ENCODE data around the gene THSD7B.
"Not testable (repeated sequence)": the region's sequence is repeated elsewhere in the genome, so short reads cannot be mapped to it uniquely, and the experiment has no call there.

The THSD7B gene

GRCh38 chr2:137570484-137570883, 805.1 kb downstream of the THSD7B start:
- no peak for DNase-seq (ENCODE audit: low read depth, low spot score)
- POLR2A ChIA-PET, result no interaction called here
- TF ChIP-seq CTCF (IDR thresholded peaks at IDR 0.05; ENCODE audit: insufficient read depth, low read length, missing control alignments), result no peak
- CTCF ChIA-PET, result no interaction called here
- H3K4me3 ChIP-seq (ENCODE audit: low read depth, low read length), result no peak overlapping the region

- POLR2A ChIA-PET; DNase-seq (ENCODE audit: low read depth, low spot score); H3K4me3 ChIP-seq (ENCODE audit: low read depth, low read length); CTCF ChIA-PET: not testable (repeated sequence)
Observed at GRCh38 chr2:137587834-137588233, 822.5 kb downstream of the THSD7B start.

GRCh38 chr2:137588578-137588977, 823.2 kb downstream of the THSD7B start:
- POLR2A ChIA-PET; DNase-seq (ENCODE audit: low read depth, low spot score); H3K4me3 ChIP-seq (ENCODE audit: low read depth, low read length); CTCF ChIA-PET: not testable (repeated sequence)

- POLR2A ChIA-PET, result no interaction called here
- H3K4me3 ChIP-seq (ENCODE audit: low read depth, low read length), result no peak overlapping the region
- DNase-seq (ENCODE audit: low read depth, low spot score), result no peak
- CTCF ChIA-PET, result no interaction called here
- no peak for TF ChIP-seq CTCF (IDR thresholded peaks at IDR 0.05; ENCODE audit: insufficient read depth, low read length, missing control alignments)
Observed at GRCh38 chr2:137590102-137590501, 824.8 kb downstream of the THSD7B start.

GRCh38 chr2:137607722-137608318, 842.5 kb downstream of the THSD7B start:
- H3K4me3 ChIP-seq (ENCODE audit: low read depth, low read length), result no peak overlapping the region
- no peak for DNase-seq (ENCODE audit: low read depth, low spot score)
- no peak for TF ChIP-seq CTCF (IDR thresholded peaks at IDR 0.05; ENCODE audit: insufficient read depth, low read length, missing control alignments)
- ChIA-PET CTCF (no interaction called here), POLR2A (no interaction called here)

GRCh38 chr2:137638932-137639331, 873.6 kb downstream of the THSD7B start:
- no peak overlapping the region for H3K4me3 ChIP-seq (ENCODE audit: low read depth, low read length)
- no peak for DNase-seq (ENCODE audit: low read depth, low spot score)
- ChIA-PET POLR2A (no interaction called here), CTCF (no interaction called here)
- TF ChIP-seq CTCF (IDR thresholded peaks at IDR 0.05; ENCODE audit: insufficient read depth, low read length, missing control alignments), result no peak

GRCh38 chr2:137644731-137645130, 879.4 kb downstream of the THSD7B start:
- ChIA-PET POLR2A (no interaction called here), CTCF (no interaction called here)
- no peak overlapping the region for H3K4me3 ChIP-seq (ENCODE audit: low read depth, low read length)
- no peak for TF ChIP-seq CTCF (IDR thresholded peaks at IDR 0.05; ENCODE audit: insufficient read depth, low read length, missing control alignments)
- no peak for DNase-seq (ENCODE audit: low read depth, low spot score)

Measured in AG04449 (cell line).